GM19372 (cell line): ENCODE results near the gene ATXN7.

ENCODE experiments used
- ATAC-seq: cut with Tn5 transposase; IDR thresholded peaks from one replicate; pipeline ENCODE4 v1.9.1; 2021; ENCODE audit warnings: mild to moderate bottlenecking, low read depth, moderate library complexity; ENCODE audit not compliant: unreplicated experiment

The ATXN7 gene

GRCh38 chr3:63863150-63864007 lies at the start of gene ATXN7, which contains the start of gene THOC7:
Gene ATXN7 (plus strand): TSS chr3:63863867. CDS start chr3:63912599, 48,732 bp downstream.
Gene THOC7 (minus strand): TSS chr3:63863805. CDS start chr3:63863790, 15 bp downstream.
- peak; percentile 56 for ATAC-seq

- ATAC-seq = no peak
These were observed 49.4 kb upstream of the ATXN7 start for GRCh38 chr3:63814237-63814636.

- ATAC-seq = no peak
These were observed 46.4 kb upstream of the ATXN7 start for GRCh38 chr3:63817225-63817624.

GRCh38 chr3:63818282-63819150 lies 45.2 kb upstream of the ATXN7 start:
- peak; percentile 80 for ATAC-seq

GRCh38 chr3:63819151-63819398 lies 44.6 kb upstream of the ATXN7 start, which contains the start of gene C3orf49:
Gene C3orf49 (plus strand): TSS chr3:63819299. CDS start chr3:63819472, 173 bp downstream.
- ATAC-seq = no peak

GRCh38 chr3:63824309-63824708 lies 39.4 kb upstream of the ATXN7 start:
- ATAC-seq = no peak

- ATAC-seq = no peak
These were observed 33.1 kb upstream of the ATXN7 start for GRCh38 chr3:63830526-63830925.

- no peak for ATAC-seq
These were observed 31.3 kb upstream of the ATXN7 start for GRCh38 chr3:63832395-63832794.

GRCh38 chr3:63841704-63842103 lies 22.0 kb upstream of the ATXN7 start:
- ATAC-seq = no peak

GRCh38 chr3:63842127-63842526 lies 21.5 kb upstream of the ATXN7 start:
- no peak for ATAC-seq

- no peak for ATAC-seq
These were observed 18.5 kb upstream of the ATXN7 start for GRCh38 chr3:63845215-63845614.

- no peak for ATAC-seq
These were observed 15.8 kb upstream of the ATXN7 start for GRCh38 chr3:63847718-63848450.

- no peak for ATAC-seq
These were observed 14.5 kb upstream of the ATXN7 start for GRCh38 chr3:63849175-63849574.

GRCh38 chr3:63851287-63851686 lies 12.4 kb upstream of the ATXN7 start:
- no peak for ATAC-seq

- no peak for ATAC-seq
These were observed 10.6 kb upstream of the ATXN7 start for GRCh38 chr3:63853106-63853505.

GRCh38 chr3:63855333-63855940 lies 8.2 kb upstream of the ATXN7 start:
- ATAC-seq = no peak

- no peak for ATAC-seq
These were observed 6.4 kb upstream of the ATXN7 start for GRCh38 chr3:63857311-63857710.

- no peak for ATAC-seq
These were observed 2.9 kb upstream of the ATXN7 start for GRCh38 chr3:63860776-63861175.

- no peak for ATAC-seq
These were observed 2.4 kb upstream of the ATXN7 start for GRCh38 chr3:63861306-63861705.

- no peak for ATAC-seq
These were observed 890 bp upstream of the ATXN7 start for GRCh38 chr3:63862804-63863149.
